PC-9 (cell line): Measurements from ENCODE around the gene OR2W1. TPM values are rescaled to one million over a fixed set of nuclear protein-coding genes. Genes with fewer than 3 reads are reported as not detected.

Experiments used
- BruUV-seq: library from RNA; stranded (reverse); fragments of 400-500 nt; replicated peaks from 2 replicates; lab custom pipeline; 2021; lab: Mats Ljungman, UMichigan
- CTCF ChIA-PET: fragments of 300-600 bp; sonication (Branson Sonifier 250); formaldehyde crosslinking; loops from one replicate; lab custom pipeline; 2022; ENCODE audit warnings: antibody characterized with exemption; lab: Charles Lee
- POLR2A ChIA-PET: fragments of 300-600 bp; sonication (Branson Sonifier 250); formaldehyde crosslinking; loops from one replicate; lab custom pipeline; 2022; ENCODE audit warnings: antibody characterized with exemption; ENCODE audit not compliant: unreplicated experiment; lab: Charles Lee
- DNase-seq, 2 experiments: peaks; one replicate each; pipeline versions ENCODE4 v3.0.0 to v3.0.0-alpha.2; 2015 to 2022; ENCODE audit warnings: mixed read lengths in 1 of 2
- H2AFZ ChIP-seq: fragments of 200-600 bp; sonication (generic); 2 replicates; pipeline ENCODE4 v1.8.1; 2017; ENCODE audit warnings: antibody characterized with exemption
- H3F3A ChIP-seq: fragments of 200-600 bp; sonication (generic); 2 replicates; pipeline ENCODE4 v1.8.1; 2017; ENCODE audit warnings: antibody characterized with exemption, mild to moderate bottlenecking, low read depth; ENCODE audit not compliant: insufficient read depth
- H3K27ac ChIP-seq: fragments of 200-600 bp; sonication (generic); 2 replicates; pipeline ENCODE4 v1.6.1; 2016; ENCODE audit warnings: mixed run types
- H3K27me3 ChIP-seq: fragments of 200-600 bp; sonication (generic); 2 replicates; pipeline ENCODE4 v1.6.1; 2016; ENCODE audit warnings: low read depth, mixed run types; ENCODE audit not compliant: insufficient read depth
- H3K36me3 ChIP-seq: fragments of 200-600 bp; sonication (generic); 2 replicates; pipeline ENCODE4 v1.6.1; 2016; ENCODE audit warnings: low read depth, mixed run types
- H3K4me1 ChIP-seq: fragments of 200-600 bp; sonication (generic); replicated peaks from 2 replicates; pipeline ENCODE4 v1.6.1; 2016; ENCODE audit warnings: mixed run types; ENCODE audit not compliant: insufficient read depth
- H3K4me2 ChIP-seq: fragments of 200-600 bp; sonication (generic); 2 replicates; pipeline ENCODE4 v1.6.1; 2017; ENCODE audit warnings: mixed run types
- H3K4me3 ChIP-seq: fragments of 200-600 bp; sonication (generic); 2 replicates; pipeline ENCODE4 v1.6.1; 2016; ENCODE audit warnings: mixed run types
- H3K79me2 ChIP-seq: fragments of 200-600 bp; sonication (generic); 2 replicates; pipeline ENCODE4 v1.6.1; 2017; ENCODE audit warnings: low read depth, mixed run types
- H3K9me2 ChIP-seq: fragments of 200-600 bp; sonication (generic); 2 replicates; pipeline ENCODE4 v1.8.1; 2017; ENCODE audit warnings: mild to moderate bottlenecking; ENCODE audit not compliant: insufficient read depth
- H3K9me3 ChIP-seq: fragments of 200-600 bp; sonication (generic); 2 replicates; pipeline ENCODE4 v1.8.1; 2016; ENCODE audit warnings: low read depth; ENCODE audit not compliant: insufficient read depth
- H4K20me1 ChIP-seq: fragments of 200-600 bp; sonication (generic); 2 replicates; pipeline ENCODE4 v1.8.1; 2017; ENCODE audit not compliant: insufficient read depth
- CTCF ChIP-seq: fragments of 200-600 bp; sonication (generic); conservative IDR thresholded peaks from 2 replicates; pipeline ENCODE4 v1.6.1; 2017; ENCODE audit warnings: mixed run types, antibody characterized with exemption, mild to moderate bottlenecking, moderate library complexity
- EZH2 ChIP-seq: fragments of 200-600 bp; sonication (generic); IDR thresholded peaks from 2 replicates; pipeline ENCODE4 v1.8.0; 2017; ENCODE audit warnings: antibody characterized with exemption, low read depth
- intact Hi-C: fragments of 100-400 bp; cut with micrococcal nuclease; formaldehyde crosslinking; loops from one replicate; pipeline ENCODE4 v1.10.0; 2022; ENCODE audit not compliant: unreplicated experiment
- total RNA-seq: library from RNA; stranded (reverse); gene quantifications from 2 replicates; pipeline ENCODE4 v1.2.3, GENCODE V29; 2021

OR2W1 gene
- total RNA-seq, 1 experiment from 2014 or later, result not detected

DNA sequence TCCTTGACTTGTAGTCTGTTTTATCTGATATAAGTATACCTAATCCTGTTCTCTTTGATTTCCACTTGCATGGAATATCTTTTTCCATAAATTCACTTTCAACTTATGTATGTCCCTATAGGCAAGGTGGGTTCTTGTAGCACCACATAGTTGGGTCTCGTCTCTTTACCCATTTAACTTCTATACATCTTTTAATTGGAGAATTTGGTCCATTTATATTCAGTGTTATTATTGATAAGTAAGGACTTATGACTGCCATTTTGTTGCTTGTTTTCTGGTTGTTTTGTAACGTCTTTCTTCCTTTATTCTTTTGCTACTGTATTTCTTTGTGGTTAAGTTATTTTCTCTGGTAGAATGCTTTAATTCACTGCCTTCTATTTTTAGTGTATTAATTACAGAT lies 25.3 kb downstream of the OR2W1 start:
- POLR2A ChIA-PET, result no interaction called here
- intact Hi-C loops, result no loop called here
- H3K36me3 ChIP-seq, result no peaks in the 10 kb centered on the region
- H3K79me2 ChIP-seq, result no peaks in the 10 kb centered on the region
- no peaks in the 10 kb centered on the region for H3F3A ChIP-seq
- no peaks in the 10 kb centered on the region for H3K4me1 ChIP-seq
- no peak for DNase-seq
- no peak overlapping the region for H3K4me2 ChIP-seq
- BruUV-seq, result no TSS peak
- H4K20me1 ChIP-seq, result no peaks in the 10 kb centered on the region
- no peaks in the 10 kb centered on the region for H3K27me3 ChIP-seq
- no peak overlapping the region for H3K4me3 ChIP-seq
- CTCF ChIA-PET, result no interaction called here
- no peak overlapping the region for H3K27ac ChIP-seq
- TF ChIP-seq EZH2, result no peak
- no peak for TF ChIP-seq CTCF
- no peaks in the 10 kb centered on the region for H3K9me2 ChIP-seq
- no peaks in the 10 kb centered on the region for H3K9me3 ChIP-seq
- H2AFZ ChIP-seq, result no peak overlapping the region

GRCh38 chr6:29017428-29017802 lies 27.6 kb downstream of the OR2W1 start:
- Histone ChIP-seq H3K9me2 (no peaks in the 10 kb centered on the region), H3K4me1 (no peaks in the 10 kb centered on the region), H4K20me1 (no peaks in the 10 kb centered on the region), H3K4me3 (no peak overlapping the region), H3K27ac (no peak overlapping the region), H3K9me3 (no peaks in the 10 kb centered on the region), H3K79me2 (no peaks in the 10 kb centered on the region), H3K36me3 (no peaks in the 10 kb centered on the region), H3K27me3 (no peaks in the 10 kb centered on the region), H2AFZ (no peak overlapping the region; the same call in 1 of the 2 replicates), H3F3A (no peaks in the 10 kb centered on the region), H3K4me2 (peak overlapping the region; percentile 93)
- DNase-seq, result no peak
- CTCF ChIA-PET, result no interaction called here
- intact Hi-C loops, result loop anchor here (1.0 to 2.0 kb wide), 4 partner anchors 33 to 571 kb away; no protein-coding TSS in a partner anchor
- POLR2A ChIA-PET, result no interaction called here
- TF ChIP-seq CTCF (no peak; the same call in 1 of the 2 replicates), EZH2 (no peak)
- BruUV-seq, result no TSS peak

- Histone ChIP-seq H3K27ac (no peak overlapping the region), H3K4me1 (no peaks in the 10 kb centered on the region)
Observed at GRCh38 chr6:29016559-29017427, 28.2 kb downstream of the OR2W1 start.

More at GRCh38 chr6:29016559-29017427, 28.2 kb downstream of the OR2W1 start:
- Histone ChIP-seq H3K9me3 (no peaks in the 10 kb centered on the region), H3K79me2 (no peaks in the 10 kb centered on the region), H3K36me3 (no peaks in the 10 kb centered on the region), H3K27me3 (no peaks in the 10 kb centered on the region), H3K4me3 (peak overlapping the region; percentile 73), H3K4me2 (peak overlapping the region; percentile 93), H2AFZ (peak overlapping the region; percentile 100), H4K20me1 (no peaks in the 10 kb centered on the region), H3K9me2 (no peaks in the 10 kb centered on the region), H3F3A (no peaks in the 10 kb centered on the region)
- POLR2A ChIA-PET, result interaction anchor here (0.7 kb wide), 1 partner anchor 94 kb away, joined by 3 read pairs; no protein-coding TSS in a partner anchor
- intact Hi-C loops, result loop anchor here (1.0 to 2.0 kb wide), 6 partner anchors 32 to 572 kb away; no protein-coding TSS in a partner anchor
- CTCF ChIA-PET, result interaction anchor here (0.6 to 1.4 kb wide), 6 partner anchors 106 to 241 kb away, joined by 3 to 14 read pairs (median 4); no protein-coding TSS in a partner anchor
- TF ChIP-seq EZH2 (no peak), CTCF (peak; percentile 94)
- DNase-seq, result peak; percentile 62 to 77
- BruUV-seq, result no TSS peak
